Measurements from ENCODE around the gene NT5C3A.
"Not testable (repeated sequence)": the region's sequence is repeated elsewhere in the genome, so short reads cannot be mapped to it uniquely, and the experiment has no call there.

The NT5C3A gene

DNA sequence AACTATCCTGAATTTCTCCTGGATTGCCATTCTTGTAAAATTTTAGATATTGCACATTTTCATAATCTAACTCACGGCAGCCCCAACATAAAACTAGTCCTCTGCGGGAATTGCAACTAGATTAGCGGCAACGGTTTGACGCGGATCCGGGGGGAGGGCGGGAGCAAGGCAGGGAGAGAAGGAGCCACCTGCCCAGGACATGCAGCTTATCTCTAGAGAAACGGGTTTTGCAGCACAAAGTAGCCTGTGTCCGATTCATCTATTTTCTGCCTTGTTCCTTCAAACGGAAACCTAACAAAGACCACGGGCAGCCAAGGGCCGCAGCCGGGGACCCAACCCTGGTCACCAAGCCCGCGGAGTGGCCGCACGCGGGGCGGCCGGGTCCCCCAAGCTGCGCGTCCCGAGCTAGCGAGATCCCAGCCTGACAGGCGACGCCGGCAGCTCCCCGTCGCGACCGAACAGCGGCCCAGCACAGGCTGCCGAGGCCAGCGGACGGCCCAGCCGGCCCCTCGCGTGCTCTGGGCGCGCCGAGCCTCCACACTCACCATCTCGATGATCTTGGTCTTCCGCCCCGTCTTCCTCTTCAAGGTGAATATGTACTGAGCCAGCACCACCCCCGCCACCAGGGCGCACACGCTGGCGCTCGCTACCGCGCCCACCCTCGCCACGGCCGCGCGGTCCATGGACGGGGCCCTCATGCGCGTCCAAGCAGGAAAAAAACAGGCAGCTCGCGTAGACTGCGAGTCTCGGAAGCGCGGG is at the start of gene NT5C3A:
NT5C3A (minus strand) TSS at position 754 of the 759 bp plus-strand sequence; CDS start at position 683, 71 bp downstream.
- DNase-seq: peak in 1 of 2 experiments; percentile 42

- no peak for DNase-seq
Measured at GRCh38 chr7:33111614-33112013, 49.0 kb upstream of the NT5C3A start.

DNA sequence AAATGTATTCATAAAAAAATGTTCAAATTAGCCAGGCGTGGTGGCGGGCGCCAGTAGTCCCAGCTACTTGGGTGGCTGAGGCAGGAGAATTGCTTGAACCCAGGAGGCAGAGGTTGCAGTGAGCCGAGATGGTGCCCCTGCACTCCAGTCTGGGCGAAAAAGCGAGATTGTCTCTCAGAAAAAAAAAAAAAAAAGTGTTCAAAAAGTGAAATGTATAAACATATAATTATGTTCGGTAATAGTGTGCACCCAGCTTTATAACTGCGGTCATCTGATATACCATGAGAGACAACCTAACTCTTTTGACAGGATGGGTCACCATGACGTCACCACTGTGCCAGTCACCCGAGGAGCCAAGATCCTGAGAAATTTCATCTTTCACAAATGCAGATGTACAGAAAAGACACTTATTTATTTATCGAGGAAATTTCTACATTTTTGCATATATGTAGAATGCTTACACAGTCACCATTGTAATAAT is 47.2 kb upstream of the NT5C3A start:
- DNase-seq: no peak

DNA sequence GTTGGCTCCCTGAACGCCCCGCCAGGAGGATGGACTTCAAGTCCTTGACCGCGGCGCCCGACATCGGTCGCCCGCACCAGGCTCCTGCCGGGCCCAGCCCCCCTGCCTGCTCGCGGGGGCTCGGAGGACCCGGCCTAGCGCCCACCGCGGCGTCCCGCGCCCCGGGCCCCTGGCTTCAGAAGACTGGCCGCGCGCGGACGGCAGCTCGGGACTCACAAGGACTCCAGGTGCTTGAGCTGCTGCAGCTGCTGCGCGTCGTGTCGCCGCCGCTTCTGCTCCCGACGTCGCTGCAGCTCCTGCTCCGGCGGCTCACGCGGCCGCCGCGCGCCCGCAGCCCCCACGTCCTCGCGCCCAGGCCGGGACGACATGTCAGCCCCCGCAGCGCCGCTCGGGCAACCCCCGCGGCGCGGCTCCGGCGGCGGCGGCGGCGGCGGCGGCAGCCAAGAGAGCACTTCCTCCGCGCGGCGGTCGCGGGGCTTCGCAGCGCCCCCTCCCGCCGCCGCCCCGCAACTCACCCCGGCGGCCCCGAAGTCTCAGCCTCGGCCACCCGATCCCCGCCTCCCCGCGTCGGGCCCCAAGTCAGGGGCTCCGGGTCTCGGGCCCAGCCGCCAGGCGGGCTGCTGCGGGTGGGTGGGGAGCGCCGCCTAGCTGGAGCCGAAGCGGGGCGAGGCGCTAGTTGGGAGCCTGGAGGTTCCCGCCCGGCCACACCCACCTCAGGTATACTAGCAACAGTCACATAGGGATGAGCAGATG is 46.6 kb upstream of the NT5C3A start, which contains the start of gene RP9:
RP9 (minus strand) TSS at position 400 of the 753 bp plus-strand sequence; CDS start at position 368, 32 bp downstream.
- DNase-seq: peak; percentile 52 to 60

GRCh38 chr7:33108554-33109004 is 46.0 kb upstream of the NT5C3A start:
- DNase-seq: peak in 1 of 2 experiments; percentile 56

GRCh38 chr7:33107136-33108066 is 44.8 kb upstream of the NT5C3A start:
- peak; percentile 41 to 55 for DNase-seq

DNA sequence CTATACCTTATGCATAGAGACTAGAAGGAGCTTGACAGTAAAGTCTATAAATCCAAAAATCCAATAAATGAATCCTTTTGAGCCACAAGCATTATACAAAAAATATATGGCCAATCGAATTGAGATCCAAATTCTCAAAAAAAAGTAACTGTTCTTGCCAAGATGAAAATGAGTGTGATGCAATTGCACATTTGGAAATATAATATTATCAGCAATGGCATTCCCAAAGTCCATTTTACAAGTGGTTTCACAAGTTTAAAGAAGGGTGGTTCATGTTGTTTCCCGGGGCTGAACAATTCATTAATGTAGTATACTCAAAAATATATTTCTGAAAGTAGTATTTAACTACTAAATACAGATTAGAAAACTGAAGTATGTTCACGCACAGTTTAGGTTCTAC is 39.3 kb upstream of the NT5C3A start:
- DNase-seq: no peak

GRCh38 chr7:33100770-33101169 is 38.2 kb upstream of the NT5C3A start:
- DNase-seq: no peak

DNA sequence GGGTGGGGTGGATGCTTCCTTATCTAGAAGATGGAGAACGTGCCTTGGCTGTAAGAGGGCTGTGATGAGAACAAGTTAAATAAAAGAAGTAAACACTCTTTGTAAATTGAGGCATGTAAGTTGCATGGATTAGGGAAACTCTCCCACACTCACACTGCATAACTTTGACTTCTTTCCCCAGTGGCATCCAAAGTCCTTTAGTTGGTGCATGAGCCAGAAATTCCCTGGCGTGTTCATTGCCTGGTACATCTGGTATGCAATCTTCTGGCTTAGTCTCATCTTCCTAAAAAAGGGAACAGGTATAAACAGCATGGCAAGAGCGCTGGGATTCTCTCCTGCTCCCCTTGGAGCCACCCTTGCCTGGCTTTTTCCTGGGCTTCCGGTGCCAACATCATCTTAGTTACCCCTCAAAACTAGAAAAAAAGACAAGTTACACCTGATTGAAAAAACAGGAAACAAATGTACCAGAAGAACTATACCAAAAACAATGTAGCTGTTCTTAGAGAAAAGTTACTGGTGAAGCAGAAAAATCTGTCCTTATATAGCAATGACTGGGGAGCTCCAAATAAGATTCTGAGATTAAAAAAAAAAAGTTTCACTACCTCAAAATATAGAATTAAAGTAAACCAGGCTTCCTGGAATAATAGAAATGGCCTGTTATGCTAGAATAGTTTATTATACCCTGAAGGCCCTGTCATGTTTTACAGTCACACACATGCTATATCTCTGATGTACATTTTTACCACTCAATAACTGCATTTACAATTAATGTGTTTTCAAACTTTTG is 36.8 kb upstream of the NT5C3A start:
- DNase-seq: no peak

DNA sequence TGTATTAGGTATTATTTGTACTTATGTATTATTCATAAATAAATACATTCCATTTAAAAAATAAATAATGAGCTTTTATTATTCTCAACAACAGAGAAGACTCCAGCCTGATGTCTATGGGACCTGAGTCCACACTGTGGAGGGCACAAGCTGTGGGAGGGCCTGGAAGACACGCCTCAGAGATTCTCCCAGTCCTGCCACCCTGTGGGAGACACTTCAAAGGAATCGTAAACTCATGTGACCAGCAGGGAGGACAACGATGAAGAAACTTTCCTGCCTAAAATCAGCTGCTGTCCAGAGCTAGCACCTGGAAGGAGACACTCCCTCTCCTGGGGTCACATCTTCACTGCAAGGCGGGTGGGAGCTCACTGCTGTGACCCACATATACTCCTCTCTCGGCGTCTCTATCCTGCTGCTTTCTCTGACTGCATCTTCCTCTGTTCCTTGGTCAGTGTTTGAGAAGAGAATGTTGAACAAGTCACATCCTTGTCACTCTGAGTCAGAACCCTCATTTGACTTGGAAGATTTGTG is 32.2 kb upstream of the NT5C3A start:
- DNase-seq: not testable (repeated sequence)

DNA sequence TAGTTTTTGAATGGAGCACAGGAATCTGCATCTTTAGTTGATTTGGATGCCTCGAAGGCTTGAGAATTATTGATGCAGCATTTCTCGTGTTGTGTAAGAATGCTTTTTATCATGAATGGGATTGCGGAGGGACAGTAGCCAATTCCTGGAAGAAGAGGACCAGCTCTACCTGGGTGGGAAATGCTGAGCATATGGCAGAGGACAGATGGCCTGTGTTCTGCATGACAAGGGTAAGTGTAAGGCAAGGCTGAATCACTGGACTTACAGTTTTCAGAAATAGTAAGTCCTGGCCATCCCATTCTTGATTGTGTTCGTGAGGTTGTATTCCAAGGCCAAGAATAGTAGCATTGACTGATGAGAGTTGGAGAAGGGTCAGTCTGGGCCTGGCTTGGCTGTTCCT is 30.7 kb upstream of the NT5C3A start:
- DNase-seq: no peak

GRCh38 chr7:33091641-33092191 is 29.1 kb upstream of the NT5C3A start:
- no peak for DNase-seq

- DNase-seq: no peak
Measured at GRCh38 chr7:33091111-33091531, 28.5 kb upstream of the NT5C3A start.

GRCh38 chr7:33089142-33089541 is 26.6 kb upstream of the NT5C3A start:
- DNase-seq: no peak

DNA sequence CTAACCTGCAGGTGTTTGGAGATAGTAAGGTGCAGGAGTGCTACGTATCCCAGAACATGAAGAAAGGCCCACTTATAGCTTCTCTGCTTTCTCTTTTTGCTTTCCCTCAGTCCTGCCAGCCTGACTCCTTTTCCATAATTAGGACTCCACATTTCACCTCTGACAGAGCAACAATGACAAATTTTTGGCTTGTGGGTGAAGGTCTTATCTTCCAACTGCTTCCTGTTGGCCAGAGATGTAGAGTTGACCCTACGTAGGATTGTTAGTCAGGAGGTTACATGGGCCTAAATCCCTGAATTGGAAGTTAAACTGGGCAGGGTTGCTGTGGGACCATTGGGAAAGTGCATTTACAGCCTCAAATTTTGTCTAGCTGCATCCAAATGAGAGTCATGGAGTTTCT is 25.3 kb upstream of the NT5C3A start:
- DNase-seq: no peak

- DNase-seq: no peak
Measured at GRCh38 chr7:33087356-33087755, 24.8 kb upstream of the NT5C3A start.

DNA sequence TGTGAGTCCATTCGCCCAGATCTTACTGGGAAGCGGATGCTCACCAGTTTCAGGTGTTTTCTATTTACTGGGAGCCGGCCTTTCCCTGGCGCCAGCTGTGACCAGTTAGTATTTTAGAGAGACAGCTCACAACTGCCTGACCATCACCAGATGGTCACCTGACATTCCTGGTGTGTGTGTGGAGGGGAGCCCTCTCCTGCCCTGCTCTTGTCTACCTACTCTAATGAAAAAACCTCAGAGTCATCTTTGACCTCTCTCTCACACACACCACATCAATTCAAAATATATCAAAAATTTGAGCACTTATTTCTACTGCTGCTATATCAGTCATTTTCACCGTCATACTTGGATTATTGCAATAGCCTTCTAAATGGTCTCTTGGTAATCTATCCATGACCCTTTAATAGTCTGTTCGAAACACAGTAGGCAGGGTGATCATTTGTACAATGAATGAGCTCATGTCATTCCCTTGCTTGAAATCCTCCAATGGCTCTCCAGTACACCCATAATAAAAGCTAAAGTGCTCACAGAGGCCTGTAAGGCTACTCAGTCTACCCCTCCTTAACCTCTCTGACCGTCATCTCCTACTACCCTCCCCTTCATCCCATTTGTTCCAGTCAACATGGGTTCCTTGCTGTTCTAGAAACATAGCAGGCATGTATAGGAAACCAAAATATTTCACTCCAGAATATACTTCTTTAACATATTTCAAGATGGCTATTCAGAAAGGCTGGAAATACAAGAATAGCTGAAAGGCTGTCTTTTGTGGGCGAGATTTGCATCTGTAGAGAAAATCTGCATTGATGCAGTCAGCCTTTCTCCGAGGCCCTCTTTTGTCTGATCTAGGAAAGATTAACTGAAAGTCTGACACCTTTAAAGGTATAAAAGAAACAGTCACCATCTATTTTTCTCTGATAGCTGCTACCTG is 17.5 kb upstream of the NT5C3A start:
- DNase-seq: no peak

DNA sequence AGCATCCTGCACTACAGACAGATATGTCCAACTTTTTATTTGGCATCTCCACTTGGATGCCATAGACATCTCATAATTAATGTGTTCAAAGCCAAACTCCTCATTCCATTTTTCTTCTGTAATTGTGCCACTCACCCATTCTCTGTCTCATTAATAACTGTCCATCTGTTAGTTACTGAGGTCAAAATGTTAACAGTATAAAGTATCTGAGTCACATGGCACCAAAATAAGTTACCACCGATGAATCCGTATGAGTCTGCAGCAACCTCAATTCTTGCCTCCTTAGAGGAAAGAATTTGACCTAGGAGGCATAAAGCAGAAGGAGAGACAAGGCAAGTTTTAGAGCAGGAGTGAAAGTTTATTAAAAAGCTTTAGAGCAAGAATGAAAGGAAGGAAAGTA is 16.5 kb upstream of the NT5C3A start:
- DNase-seq: no peak

GRCh38 chr7:33076737-33077136 is 14.2 kb upstream of the NT5C3A start:
- no peak for DNase-seq
